Measurements from ENCODE around the gene PSMC1.

PSMC1 gene

GRCh38 chr14:90302529-90303303, 46.4 kb downstream of the PSMC1 start:
- no peak for DNase-seq

- DNase-seq = no peak
Observed at GRCh38 chr14:90303473-90303872, 47.1 kb downstream of the PSMC1 start.

GRCh38 chr14:90304502-90304901, 48.1 kb downstream of the PSMC1 start:
- no peak for DNase-seq

GRCh38 chr14:90305176-90305601, 48.8 kb downstream of the PSMC1 start:
- no peak for DNase-seq

GRCh38 chr14:90308561-90308960, 52.2 kb downstream of the PSMC1 start:
- no peak for DNase-seq

GRCh38 chr14:90317286-90317685, 60.9 kb downstream of the PSMC1 start:
- no peak for DNase-seq

GRCh38 chr14:90318016-90318415, 61.7 kb downstream of the PSMC1 start:
- DNase-seq = no peak

GRCh38 chr14:90319173-90319572, 62.8 kb downstream of the PSMC1 start:
- no peak for DNase-seq

GRCh38 chr14:90319634-90320541, 63.5 kb downstream of the PSMC1 start:
- no peak for DNase-seq

GRCh38 chr14:90321891-90322290, 65.5 kb downstream of the PSMC1 start:
- DNase-seq = no peak

Measured in T-helper 9 cell (primary cell).